H1 (cell line): ENCODE results near the gene IL1RAPL1. TPM values are rescaled to one million over a fixed set of nuclear protein-coding genes. Genes with fewer than 3 reads are reported as not detected.

Experiments
- CHD7 ChIP-seq: fragments of 300-600 bp; sonication (generic); IDR thresholded peaks from 2 replicates; pipeline ENCODE4 v1.7.1; 2012; ENCODE audit warnings: low read length, moderate library complexity, mild to moderate bottlenecking, inconsistent platforms; ENCODE audit not compliant: insufficient replicate concordance
- TAF1 ChIP-seq: IDR thresholded peaks from 2 replicates; pipeline ENCODE4 v1.6.1; 2011; ENCODE audit warnings: mild to moderate bottlenecking, low read depth, low read length
- polyA plus RNA-seq, 7 experiments: library from polyadenylated mRNA; depleted of rRNA in 3 of 7; stranded (reverse) in 5 of 7; unstranded in 2 of 7; fragments of >200 nt in 5 of 7; fragments of 200-250 nt in 2 of 7; gene quantifications; 1 replicate in 5 of 7; 2 replicates in 1 of 7; 4 replicates in 1 of 7; pipeline versions ENCODE4 v1.2.1 to v1.2.3, GENCODE V29; 2011 to 2013; ENCODE audit warnings: missing spikeins in 2 of 7, mixed read lengths in 2 of 7
- total RNA-seq: library from RNA; stranded (reverse); fragmentation: NEBNext Ultra II Directional; extraction: Animal tissue kit (Norgen Biotek cat#: 25700); gene quantifications from 2 replicates; pipeline ENCODE4 v1.2.1, GENCODE V29; 2021

Gene IL1RAPL1
- total and polyA plus RNA-seq, 2 of the 8 experiments (the other 6 are each of a cell fraction or from before 2014, with no cell fraction given) = 0.11 to 0.35 TPM

DNA sequence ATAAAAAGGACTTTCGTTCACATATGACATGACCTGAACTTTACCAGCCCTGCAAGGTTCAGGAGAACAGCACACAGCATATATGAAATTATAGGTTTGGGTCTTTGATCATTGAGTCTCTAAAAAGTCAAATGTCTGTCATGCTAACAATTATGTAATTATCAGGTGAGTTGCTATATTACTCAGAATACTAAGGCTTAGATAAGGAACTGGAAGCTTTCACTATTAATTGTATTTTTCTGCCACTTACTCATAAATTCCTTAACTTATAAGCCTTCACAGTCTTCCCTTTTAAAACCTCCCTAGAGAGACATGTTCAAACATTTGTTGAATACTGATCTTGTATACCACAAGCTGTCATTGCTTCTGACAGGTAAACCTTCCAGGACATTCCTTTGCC lies 1335.4 kb downstream of the IL1RAPL1 start (continued):
- TF ChIP-seq CHD7 = no peak
- no peak for TF ChIP-seq TAF1
- TF ChIP-seq, all 59 proteins: peak for 0
